IMR-90 (cell line): ENCODE measurements around the gene INPP5F. TPM values are rescaled to one million over a fixed set of nuclear protein-coding genes. Genes with fewer than 3 reads are reported as not detected.

Experiments used
- ATAC-seq: fragments of 200-7000 bp; cut with Tn5 transposase; 2 replicates; pipeline ENCODE4 v1.9.1; 2020; ENCODE audit warnings: low read depth, mild to moderate bottlenecking, moderate library complexity
- BruUV-seq: library from RNA; stranded (reverse); fragments of 400-500 nt; replicated peaks from 2 replicates; lab custom pipeline; 2021; lab: Mats Ljungman, UMichigan
- CTCF ChIA-PET: fragments of 300-600 bp; formaldehyde crosslinking; extraction: SDS; loops from one replicate; lab custom pipeline; 2021; ENCODE audit warnings: antibody characterized with exemption; lab: Yijun Ruan, JAX
- POLR2A ChIA-PET: fragments of 300-600 bp; sonication (Branson Sonifier 250); formaldehyde crosslinking; loops from one replicate; lab custom pipeline; 2022; ENCODE audit warnings: antibody characterized with exemption; ENCODE audit not compliant: unreplicated experiment; lab: Charles Lee
- DNase-seq: peaks from one replicate; pipeline ENCODE4 v3.0.0; 2013
- H2AFZ ChIP-seq: replicated peaks from 2 replicates; pipeline ENCODE3; 2013; ENCODE audit warnings: low read length, mild to moderate bottlenecking; ENCODE audit not compliant: poor library complexity
- H2AK5ac ChIP-seq: 2 replicates; pipeline ENCODE4 v1.6.1; 2013; ENCODE audit warnings: low read depth, low read length, inconsistent platforms
- H2AK9ac ChIP-seq: replicated peaks from 2 replicates; pipeline ENCODE3; 2013; ENCODE audit warnings: mild to moderate bottlenecking, low read depth, low read length, moderate library complexity; ENCODE audit not compliant: poor library complexity
- H2BK120ac ChIP-seq: 2 replicates; pipeline ENCODE4 v1.6.1; 2013; ENCODE audit warnings: low read depth, low read length, inconsistent platforms
- H2BK15ac ChIP-seq: 3 replicates; pipeline ENCODE4 v1.6.1; 2013; ENCODE audit warnings: low read depth, low read length, inconsistent platforms
- H2BK20ac ChIP-seq: 2 replicates; pipeline ENCODE4 v1.6.1; 2013; ENCODE audit warnings: low read depth, mild to moderate bottlenecking, inconsistent platforms, low read length, moderate library complexity
- H2BK5ac ChIP-seq: 2 replicates; pipeline ENCODE4 v1.6.1; 2013; ENCODE audit warnings: mild to moderate bottlenecking, low read depth, low read length, inconsistent platforms; ENCODE audit not compliant: poor library complexity, severe bottlenecking
- H3K14ac ChIP-seq: replicated peaks from 2 replicates; pipeline ENCODE4 v1.6.1; 2013; ENCODE audit warnings: low read depth, low read length, inconsistent platforms
- H3K18ac ChIP-seq: 2 replicates; pipeline ENCODE4 v1.6.1; 2013; ENCODE audit warnings: low read depth, low read length, control low read depth
- H3K23ac ChIP-seq: 2 replicates; pipeline ENCODE4 v1.6.1; 2013; ENCODE audit warnings: low read depth, low read length, inconsistent platforms
- H3K27ac ChIP-seq: 2 replicates; pipeline ENCODE4 v1.5.1; 2013; ENCODE audit warnings: mild to moderate bottlenecking, control low read depth, low read length; ENCODE audit not compliant: insufficient read depth
- H3K27me3 ChIP-seq: 2 replicates; pipeline ENCODE4 v1.6.1; 2013; ENCODE audit warnings: low read length; ENCODE audit not compliant: control insufficient read depth, insufficient read depth
- H3K36me3 ChIP-seq: 2 replicates; pipeline ENCODE4 v1.6.1; 2013; ENCODE audit warnings: low read length, mixed read lengths; ENCODE audit not compliant: control insufficient read depth, insufficient read depth
- H3K4ac ChIP-seq: 2 replicates; pipeline ENCODE4 v1.6.1; 2013; ENCODE audit warnings: low read depth, low read length, inconsistent platforms
- H3K4me1 ChIP-seq: 2 replicates; pipeline ENCODE4 v1.6.1; 2013; ENCODE audit warnings: low read length, mixed read lengths; ENCODE audit not compliant: control insufficient read depth, insufficient read depth
- H3K4me2 ChIP-seq: 2 replicates; pipeline ENCODE4 v1.6.1; 2013; ENCODE audit warnings: low read depth, mild to moderate bottlenecking, control low read depth, low read length, moderate library complexity
- H3K4me3 ChIP-seq: 2 replicates; pipeline ENCODE4 v1.5.1; 2013; ENCODE audit warnings: low read depth, mild to moderate bottlenecking, control low read depth, low read length, moderate library complexity; ENCODE audit not compliant: insufficient read depth
- H3K56ac ChIP-seq: 2 replicates; pipeline ENCODE4 v1.6.1; 2013; ENCODE audit warnings: low read length, inconsistent platforms; ENCODE audit not compliant: insufficient read depth; ENCODE audit errors: extremely low read depth
- H3K79me1 ChIP-seq, 2 experiments: 2 replicates each; pipeline ENCODE4 v1.6.1; 2013; ENCODE audit warnings: low read length in 2 of 2, inconsistent platforms in 1 of 2, low read depth in 1 of 2
- H3K9ac ChIP-seq: 2 replicates; pipeline ENCODE4 v1.6.1; 2013; ENCODE audit warnings: low read depth, low read length, control low read depth
- H3K9me1 ChIP-seq: 2 replicates; pipeline ENCODE4 v1.6.1; 2013; ENCODE audit warnings: low read length, inconsistent platforms; ENCODE audit not compliant: insufficient read depth
- H3K9me3 ChIP-seq: 2 replicates; pipeline ENCODE4 v1.6.1; 2013; ENCODE audit warnings: low read length; ENCODE audit not compliant: control insufficient read depth, insufficient read depth
- H4K20me1 ChIP-seq: 2 replicates; pipeline ENCODE4 v1.6.1; 2013; ENCODE audit warnings: low read length, inconsistent platforms; ENCODE audit not compliant: insufficient read depth
- H4K5ac ChIP-seq: 2 replicates; pipeline ENCODE4 v1.6.1; 2013; ENCODE audit warnings: mild to moderate bottlenecking, low read depth, low read length, control low read depth
- H4K8ac ChIP-seq, 2 experiments: 2 replicates each; pipeline ENCODE4 v1.6.1; 2013; ENCODE audit warnings: low read depth in 2 of 2, low read length in 2 of 2, control low read depth in 1 of 2, inconsistent platforms in 1 of 2
- H4K91ac ChIP-seq: 2 replicates; pipeline ENCODE4 v1.6.1; 2013; ENCODE audit warnings: low read depth, low read length, inconsistent platforms; ENCODE audit not compliant: insufficient read depth
- CEBPB ChIP-seq: IDR thresholded peaks from 2 replicates; pipeline ENCODE4 v1.6.1; 2012; ENCODE audit warnings: low read depth, low read length, improper control_type of control experiment
- CHD1 ChIP-seq: IDR thresholded peaks from 2 replicates; pipeline ENCODE4 v1.6.1; 2012; ENCODE audit warnings: low read depth, low read length, improper control_type of control experiment
- CTCF ChIP-seq: conservative IDR thresholded peaks from 2 replicates; pipeline ENCODE4 v1.5.1; 2012; ENCODE audit warnings: mild to moderate bottlenecking, low read depth, low read length, improper control_type of control experiment
- ELK1 ChIP-seq: fragments of 150-350 bp; IDR thresholded peaks from 2 replicates; pipeline ENCODE4 v1.6.1; 2016; ENCODE audit warnings: low read depth, mild to moderate bottlenecking, low read length, moderate library complexity, borderline replicate concordance
- FOS ChIP-seq: fragments of 150-350 bp; IDR thresholded peaks from 2 replicates; pipeline ENCODE4 v1.6.1; 2016; ENCODE audit warnings: low read depth, low read length
- MAFK ChIP-seq: IDR thresholded peaks from 2 replicates; pipeline ENCODE4 v1.6.1; 2012; ENCODE audit warnings: low read depth, low read length, improper control_type of control experiment
- MAZ ChIP-seq: IDR thresholded peaks from 2 replicates; pipeline ENCODE4 v1.6.1; 2012; ENCODE audit warnings: low read depth, mild to moderate bottlenecking, low read length, improper control_type of control experiment, moderate library complexity, borderline replicate concordance
- MXI1 ChIP-seq: IDR thresholded peaks from 2 replicates; pipeline ENCODE4 v1.6.1; 2012; ENCODE audit warnings: low read depth, mild to moderate bottlenecking, low read length, moderate library complexity, borderline replicate concordance
- NFE2L2 ChIP-seq: fragments of 150-350 bp; IDR thresholded peaks from 2 replicates; pipeline ENCODE4 v1.6.1; 2016; ENCODE audit warnings: low read depth, mild to moderate bottlenecking, low read length
- POLR2A ChIP-seq: IDR thresholded peaks from 2 replicates; pipeline ENCODE4 v1.6.1; 2012; ENCODE audit warnings: mild to moderate bottlenecking, low read depth, low read length
- RCOR1 ChIP-seq: IDR thresholded peaks from 2 replicates; pipeline ENCODE4 v1.6.1; 2012; ENCODE audit warnings: mild to moderate bottlenecking, low read length, improper control_type of control experiment; ENCODE audit not compliant: insufficient replicate concordance
- RFX5 ChIP-seq: IDR thresholded peaks from 2 replicates; pipeline ENCODE4 v1.8.0; 2012; ENCODE audit warnings: low read depth, mild to moderate bottlenecking, low read length, moderate library complexity
- SMC3 ChIP-seq: fragments of 150-350 bp; IDR thresholded peaks from 2 replicates; pipeline ENCODE4 v1.6.1; 2016; ENCODE audit warnings: low read depth, mild to moderate bottlenecking, antibody characterized with exemption, low read length, moderate library complexity
- USF2 ChIP-seq: fragments of 150-350 bp; IDR thresholded peaks from 2 replicates; pipeline ENCODE4 v1.6.1; 2017; ENCODE audit warnings: mild to moderate bottlenecking, antibody characterized with exemption, low read length, low read depth
- WGBS, 2 experiments: methylation state at CpG; one replicate each; pipeline versions ENCODE4 v1.1.5 to v1.1.7; 2013; ENCODE audit warnings: missing lambda C conversion rate in 2 of 2; ENCODE audit not compliant: insufficient read length in 1 of 2; ENCODE audit errors: extremely low coverage in 2 of 2; 5-methylcytosine and 5-hydroxymethylcytosine counted together
- dilution Hi-C: fragments of 300-500 bp; cut with HindIII; formaldehyde crosslinking; loops from one replicate; pipeline ENCODE4 v1.14.3; 2018; ENCODE audit warnings: low sequenced_read_pairs; ENCODE audit not compliant: unreplicated experiment
- in situ Hi-C: fragments of 300-500 bp; cut with MboI; formaldehyde crosslinking; loops from 3 replicates; pipeline ENCODE4 v1.14.3; 2019; ENCODE audit warnings: low sequenced_read_pairs, inconsistent platforms, mixed read lengths
- intact Hi-C: fragments of 100-400 bp; cut with micrococcal nuclease; formaldehyde crosslinking; loops from 2 replicates; pipeline ENCODE4 v1.10.0; 2022
- polyA plus RNA-seq, 3 experiments: library from polyadenylated mRNA; depleted of rRNA; stranded (reverse); fragments of >200 nt; gene quantifications; 2 replicates each; pipeline ENCODE4 v1.2.3, GENCODE V29; 2012; ENCODE audit warnings: low replicate concordance in 1 of 3
- total RNA-seq: library from RNA; depleted of rRNA; stranded (reverse); fragments of >200 nt; gene quantifications from 2 replicates; pipeline ENCODE4 v1.2.3, GENCODE V29; 2012

INPP5F gene
- total and polyA plus RNA-seq, 2 of the 4 experiments (the other 2 are of a cell fraction): 19.0 to 29.6 TPM

- WGBS, 2 experiments: 50% methylated on average over 5 of the region's 8 CpGs; no CpG with 5 or more reads in 1 of the 2 experiments
- H4K5ac ChIP-seq: peak overlapping the region; percentile 6; the same call in 1 of the 2 replicates
- peak overlapping the region; percentile 58 for H2AFZ ChIP-seq
- H4K8ac ChIP-seq: peak overlapping the region; percentile 63 to 65; a peak in 3 of 4 replicates
- DNase-seq (peak; percentile 51), ATAC-seq (peak; percentile 95)
- no peak overlapping the region for H3K4me3 ChIP-seq
- no peaks in the 10 kb centered on the region for H3K9me3 ChIP-seq
- no peak overlapping the region for H2AK9ac ChIP-seq
- H3K9ac ChIP-seq: no peak overlapping the region
- ChIA-PET POLR2A (no interaction called here), CTCF (interaction anchor here (0.6 to 0.7 kb wide), 3 partner anchors 17 to 450 kb away, joined by 3 read pairs; partner anchors contain the start of gene INPP5F)
- H4K91ac ChIP-seq: peak overlapping the region; percentile 36; the same call in 1 of the 2 replicates
- intact Hi-C loops: no loop called here
- peak overlapping the region; percentile 46 for H2BK5ac ChIP-seq
- H3K4me1 ChIP-seq: peaks cover 3% of the 10 kb centered on the region
- peak overlapping the region; percentile 62; the same call in 1 of the 2 replicates for H3K4ac ChIP-seq
- H3K36me3 ChIP-seq: no peaks in the 10 kb centered on the region
- peak overlapping the region; percentile 52; the same call in 1 of the 2 replicates for H2BK20ac ChIP-seq
- no peaks in the 10 kb centered on the region for H3K27me3 ChIP-seq
- H3K56ac ChIP-seq: no peak overlapping the region
- no peak overlapping the region; the same call in 1 of the 2 replicates for H2BK120ac ChIP-seq
- H2AK5ac ChIP-seq: no peak overlapping the region
- in situ Hi-C loops: no loop called here
- H4K20me1 ChIP-seq: no peaks in the 10 kb centered on the region
- H3K4me2 ChIP-seq: peak overlapping the region; percentile 11
- peak overlapping the region; percentile 5; the same call in 1 of the 2 replicates for H3K18ac ChIP-seq
- dilution Hi-C loops: no loop called here
- H3K9me1 ChIP-seq: peaks cover 5% of the 10 kb centered on the region
- peaks cover 21 to 39% of the 10 kb centered on the region in 2 experiments for H3K79me1 ChIP-seq
- peak overlapping the region; percentile 72 for H3K14ac ChIP-seq
- H3K27ac ChIP-seq: peak overlapping the region; percentile 38; the same call in 1 of the 2 replicates
- peak overlapping the region; percentile 86 for H3K23ac ChIP-seq
- BruUV-seq: no TSS peak
- H2BK15ac ChIP-seq: peak overlapping the region; percentile 81; the same call in 1 of the 3 replicates
- no peak for TF ChIP-seq CTCF
- no peak for TF ChIP-seq ELK1
- TF ChIP-seq RCOR1: no peak
- no peak for TF ChIP-seq USF2
- TF ChIP-seq FOS: no peak
- no peak for TF ChIP-seq MAFK
- no peak for TF ChIP-seq MXI1
- TF ChIP-seq RFX5: no peak
- TF ChIP-seq MAZ: no peak
- no peak for TF ChIP-seq NFE2L2
- no peak for TF ChIP-seq CHD1
- no peak for TF ChIP-seq POLR2A
- no peak for TF ChIP-seq SMC3
- TF ChIP-seq CEBPB: no peak
These were observed 17.2 kb downstream of the INPP5F start for GRCh38 chr10:119742947-119743648.
